Upper lobe of left lung (tissue), 6 donors: ENCODE results near the gene OPA3. TPM values are rescaled to one million over a fixed set of nuclear protein-coding genes. Genes with fewer than 3 reads are reported as not detected.

Experiments used
- ATAC-seq, 2 donors: fragments of 200-7000 bp; cut with Tn5 transposase; one replicate each; pipeline ENCODE4 v1.9.1; 2022; ENCODE audit warnings: mild to moderate bottlenecking in 2 of 2, moderate library complexity in 2 of 2; ENCODE audit not compliant: low FRiP score in 2 of 2
- DNase-seq, 2 donors: peaks; one replicate each; pipeline ENCODE4 v3.0.0-alpha.2; 2019 to 2020
- H3K27ac ChIP-seq, 4 donors: fragments of 200-600 bp; sonication (generic); one replicate each; pipeline ENCODE4 v1.5.1; 2016 to 2019
- H3K27me3 ChIP-seq, 4 donors: fragments of 200-600 bp; sonication (generic); one replicate each; pipeline ENCODE4 v1.5.1; 2017 to 2019
- H3K36me3 ChIP-seq, 4 donors: fragments of 200-600 bp; sonication (generic); one replicate each; pipeline ENCODE4 v1.5.1; 2016 to 2019
- H3K4me1 ChIP-seq, 4 donors: fragments of 200-600 bp; sonication (generic); one replicate each; pipeline ENCODE4 v1.5.1; 2018 to 2019
- H3K4me3 ChIP-seq, 4 donors: fragments of 200-600 bp; sonication (generic); one replicate each; pipeline ENCODE4 v1.5.1; 2017 to 2019; ENCODE audit warnings: mild to moderate bottlenecking in 2 of 4, moderate library complexity in 1 of 4
- H3K9me3 ChIP-seq, 4 donors: fragments of 200-600 bp; sonication (generic); one replicate each; pipeline ENCODE4 v1.5.1; 2018 to 2019
- CTCF ChIP-seq, 6 experiments: fragments of 450-650 bp in 4 of 6; fragments of 200-600 bp in 2 of 6; sonication (generic) in 2 of 6; IDR thresholded peaks; one replicate each; pipeline ENCODE4 v1.5.1; 2016 to 2019; ENCODE audit warnings: antibody characterized with exemption in 6 of 6
- EP300 ChIP-seq, 4 donors: sonication (generic); formaldehyde crosslinking; IDR thresholded peaks; one replicate each; pipeline ENCODE4 v1.5.1; 2017; ENCODE audit warnings: antibody characterized with exemption in 4 of 4, control low read depth in 2 of 4
- POLR2A ChIP-seq, 4 donors: fragments of 450-650 bp; IDR thresholded peaks; one replicate each; pipeline ENCODE4 v1.5.1; 2016 to 2017; ENCODE audit warnings: antibody characterized with exemption in 4 of 4, mild to moderate bottlenecking in 2 of 4
- POLR2AphosphoS5 ChIP-seq, 2 donors: sonication (generic); formaldehyde crosslinking; IDR thresholded peaks; one replicate each; pipeline ENCODE4 v1.5.1; 2017; ENCODE audit warnings: antibody characterized with exemption in 2 of 2
- WGBS, 2 donors: methylation state at CpG; one replicate each; pipeline ENCODE4 v1.1.5; 2017 to 2018; 5-methylcytosine and 5-hydroxymethylcytosine counted together
- total RNA-seq, 6 donors: library from RNA; depleted of rRNA in 4 of 6; stranded (reverse); fragments of >200 nt in 4 of 6; gene quantifications; one replicate each; pipeline versions ENCODE4 v1.1.0 to v1.2.1, GENCODE V29; 2016 to 2021
- donor health status: DM: no; HTN: no; CAD: no; lungs with moderate emphysema.
- donor health status: DM: no; HTN: yes; CAD: no; lungs with severe emphysema.

OPA3 gene
- total RNA-seq, 6 donors from 2014 or later: 9.9 to 14.3 (median 12.7) TPM

- ATAC-seq: peak; percentile 38 to 55
- Histone ChIP-seq H3K9me3 (no peaks in the 10 kb centered on the region), H3K27me3 (no peaks in the 10 kb centered on the region), H3K4me1 (peaks cover 30 to 61% (median 46%) of the 10 kb centered on the region in 4 donors), H3K4me3 (peak overlapping the region; percentile 87 to 100 (median 97)), H3K27ac (peak overlapping the region; percentile 89 to 97 (median 93)), H3K36me3 (no peaks in the 10 kb centered on the region)
- TF ChIP-seq POLR2A (IDR thresholded peaks at IDR 0.05) (peak in 1 of 4 donors; percentile 27), CTCF (IDR thresholded peaks at IDR 0.05) (peak in 4 of 6 experiments; percentile 18 to 36 (median 24)), EP300 (IDR thresholded peaks at IDR 0.05) (no peak), POLR2AphosphoS5 (IDR thresholded peaks at IDR 0.05) (peak; percentile 48 to 61)
- WGBS, 2 donors: 1% methylated on average over 15 to 23 of the region's 28 CpGs
- DNase-seq: peak; percentile 86 to 90
Observed at GRCh38 chr19:45508861-45509691, 75.5 kb downstream of the OPA3 start.

GRCh38 chr19:45508417-45508860 lies 76.2 kb downstream of the OPA3 start:
- ATAC-seq: peak in 1 of 2 donors; percentile 4
- no peak for TF ChIP-seq POLR2A (IDR thresholded peaks at IDR 0.05)
- TF ChIP-seq POLR2AphosphoS5 (IDR thresholded peaks at IDR 0.05): no peak
- TF ChIP-seq CTCF (IDR thresholded peaks at IDR 0.05): no peak
- TF ChIP-seq EP300 (IDR thresholded peaks at IDR 0.05): no peak
- H3K36me3 ChIP-seq: no peaks in the 10 kb centered on the region
- H3K27ac ChIP-seq: peak overlapping the region; percentile 89 to 97 (median 93)
- 0% methylated on average over 1 to 20 of the region's 26 CpGs for WGBS, 2 donors
- peak; percentile 74 to 84 for DNase-seq
- no peaks in the 10 kb centered on the region for H3K9me3 ChIP-seq
- no peaks in the 10 kb centered on the region for H3K27me3 ChIP-seq
- H3K4me1 ChIP-seq: peaks cover 26 to 55% (median 40%) of the 10 kb centered on the region in 4 donors
- H3K4me3 ChIP-seq: peak overlapping the region; percentile 87 to 100 (median 97)

- H3K9me3 ChIP-seq: no peaks in the 10 kb centered on the region
- peak overlapping the region; percentile 87 to 100 (median 97) for H3K4me3 ChIP-seq
- WGBS, 2 donors: 0% methylated on average over 3 to 6 of the region's 22 CpGs
- no peak for ATAC-seq
- H3K4me1 ChIP-seq: peaks cover 26 to 50% (median 37%) of the 10 kb centered on the region in 4 donors
- TF ChIP-seq EP300 (IDR thresholded peaks at IDR 0.05): no peak
- TF ChIP-seq POLR2AphosphoS5 (IDR thresholded peaks at IDR 0.05): no peak
- no peaks in the 10 kb centered on the region for H3K27me3 ChIP-seq
- no peaks in the 10 kb centered on the region for H3K36me3 ChIP-seq
- DNase-seq: no peak
- peak overlapping the region; percentile 89 to 97 (median 93) for H3K27ac ChIP-seq
Observed at GRCh38 chr19:45507872-45508416, 76.7 kb downstream of the OPA3 start.

GRCh38 chr19:45506989-45507871 lies 77.4 kb downstream of the OPA3 start, which contains the start of gene VASP:
VASP (plus strand) TSS chr19:45507479; CDS start chr19:45507772, 293 bp downstream.
- no peaks in the 10 kb centered on the region for H3K27me3 ChIP-seq
- TF ChIP-seq CTCF (IDR thresholded peaks at IDR 0.05) (peak in 1 of 6 experiments; percentile 17), EP300 (IDR thresholded peaks at IDR 0.05) (peak in 1 of 4 donors; percentile 76), POLR2AphosphoS5 (IDR thresholded peaks at IDR 0.05) (peak; percentile 96 to 98), POLR2A (IDR thresholded peaks at IDR 0.05) (peak in 3 of 4 donors; percentile 81 to 98 (median 97))
- peak within 1 kb of the TSS; percentile 89 to 97 (median 93) for H3K27ac ChIP-seq
- ATAC-seq: peak; percentile 91 to 93
- H3K9me3 ChIP-seq: no peaks in the 10 kb centered on the region
- peak within 1 kb of the TSS; percentile 87 to 100 (median 97) for H3K4me3 ChIP-seq
- DNase-seq: peak; percentile 92 to 95
- H3K4me1 ChIP-seq: peaks cover 22 to 43% (median 34%) of the 10 kb centered on the region in 4 donors
- H3K36me3 ChIP-seq: no peaks in the 10 kb centered on the region
- 0 to 1% methylated on average over 31 to 34 of the region's 65 CpGs for WGBS, 2 donors
